GM19395 (cell line): ENCODE results near the gene KLHL10.
"Not testable (repeated sequence)": the region's sequence is repeated elsewhere in the genome, so short reads cannot be mapped to it uniquely, and the experiment has no call there.

Experiments
- ATAC-seq: cut with Tn5 transposase; IDR thresholded peaks from one replicate; pipeline ENCODE4 v1.9.1; 2021; ENCODE audit warnings: mild to moderate bottlenecking, moderate library complexity; ENCODE audit not compliant: unreplicated experiment

KLHL10 gene

DNA sequence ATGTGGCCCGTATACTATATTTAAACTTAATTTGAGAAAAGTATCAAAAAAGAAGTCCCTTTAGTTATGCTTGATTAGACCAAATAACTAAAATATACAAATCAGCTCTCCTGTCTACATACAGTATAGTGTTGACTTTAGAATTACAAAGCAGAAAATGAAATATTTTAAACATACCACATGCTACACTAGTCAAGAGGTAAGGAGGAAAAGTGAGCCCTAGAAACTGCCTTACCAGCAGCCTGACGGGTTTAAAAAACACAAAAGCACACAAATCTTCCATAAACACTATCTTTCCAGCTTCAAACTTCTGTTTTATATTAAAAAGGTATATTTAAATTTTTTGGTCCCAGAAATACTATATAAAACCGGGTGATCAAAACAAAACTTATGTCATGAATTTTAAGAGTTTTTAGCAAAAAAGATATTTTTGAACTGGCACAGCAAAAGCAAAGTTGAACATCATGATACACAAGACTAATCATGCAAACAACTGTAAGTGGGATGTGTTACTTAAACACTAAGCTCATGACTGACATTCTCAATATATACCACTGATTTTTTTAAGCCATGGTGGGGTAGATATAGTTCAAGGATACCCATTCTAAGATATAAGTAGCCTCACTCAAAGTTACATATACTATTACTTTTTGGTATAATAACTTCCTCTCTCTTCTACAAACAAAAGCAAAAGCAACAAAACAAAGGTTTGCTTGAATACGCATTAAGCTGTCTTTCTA is 11.8 kb downstream of the KLHL10 start:
- ATAC-seq, result no peak

DNA sequence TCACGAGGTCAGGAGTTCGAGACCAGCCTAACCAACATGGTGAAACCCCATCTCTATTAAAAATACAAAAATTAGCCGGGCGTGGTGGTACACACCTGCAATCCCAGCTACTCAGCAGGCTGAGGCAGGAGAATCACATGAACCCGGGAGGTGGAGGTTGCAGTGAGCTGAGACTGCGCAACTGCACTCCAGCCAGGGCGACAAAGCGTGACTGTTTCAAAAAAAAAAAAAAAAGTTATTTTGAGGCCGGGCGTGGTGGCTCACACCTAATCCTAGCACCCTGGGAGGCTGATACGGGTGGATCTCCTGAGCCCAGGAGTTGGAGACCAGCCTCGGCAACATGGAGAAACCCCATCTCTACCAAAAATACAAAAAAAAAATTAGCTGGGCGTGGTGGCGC is 13.8 kb downstream of the KLHL10 start:
- not testable (repeated sequence) for ATAC-seq

DNA sequence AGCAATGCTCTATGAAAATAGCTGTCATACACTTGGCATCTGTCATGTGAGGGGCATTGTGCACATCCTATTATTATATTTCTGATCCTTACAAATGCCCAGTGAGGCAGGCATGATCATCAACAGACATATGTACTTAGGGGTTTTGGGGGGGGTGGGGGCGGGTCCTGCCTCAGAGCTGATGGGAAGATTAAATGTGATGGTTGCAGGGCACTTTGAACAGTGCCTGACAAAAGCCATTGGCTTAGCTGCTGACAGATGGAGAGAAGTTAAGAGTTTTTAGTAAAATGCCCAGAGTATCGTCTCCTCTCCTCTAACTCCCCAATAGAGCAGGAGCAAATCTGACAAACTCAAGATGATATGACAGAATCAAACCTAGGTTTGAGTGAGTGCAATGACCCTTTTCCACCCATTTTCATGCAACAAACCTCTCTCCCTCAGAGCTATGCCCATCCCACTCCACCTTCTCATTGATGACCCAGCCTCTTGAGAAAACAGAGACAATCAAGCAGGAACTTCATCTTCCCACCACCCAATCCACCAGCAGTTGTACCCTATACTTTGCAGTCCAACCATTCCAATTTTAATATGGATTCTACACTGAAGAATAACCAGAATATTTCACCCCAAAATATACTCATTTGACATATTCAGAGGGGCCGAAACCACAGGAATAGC is 22.8 kb downstream of the KLHL10 start:
- no peak for ATAC-seq

DNA sequence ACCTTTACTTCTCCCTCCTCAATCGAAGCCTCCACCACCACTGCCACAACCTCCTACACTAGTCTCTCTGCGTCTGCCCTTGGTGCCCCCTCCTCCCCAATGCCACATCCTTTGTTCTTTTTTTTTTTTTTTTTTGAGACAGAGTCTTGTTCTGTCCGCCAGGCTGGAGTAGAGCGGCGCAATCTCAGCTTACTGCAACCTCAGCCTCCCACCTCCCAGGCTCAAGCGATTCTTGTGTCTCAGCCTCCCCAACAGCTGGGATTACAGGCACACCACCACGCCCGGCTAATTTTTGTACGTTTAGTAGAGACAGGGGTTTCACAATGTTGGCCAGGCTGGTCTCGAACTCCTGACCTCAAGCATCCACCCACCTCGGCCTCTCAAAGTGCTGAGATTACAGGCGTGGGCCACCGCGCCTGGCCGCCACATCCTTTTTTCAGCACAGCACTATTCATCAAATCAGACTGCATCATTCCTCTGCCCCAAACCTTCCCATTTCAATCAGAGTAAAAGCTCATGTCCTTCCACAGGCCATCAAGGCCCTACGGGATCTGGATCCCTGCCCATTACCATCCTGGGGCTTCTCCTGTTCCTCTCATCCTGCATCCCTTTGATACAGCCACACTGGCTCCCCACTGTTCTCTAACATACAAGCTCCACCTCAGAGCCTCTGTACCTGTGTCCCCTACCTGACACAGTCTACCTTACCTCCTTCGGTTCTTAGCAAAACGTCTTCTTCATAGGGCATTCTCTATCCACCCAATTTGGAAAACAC is 25.6 kb downstream of the KLHL10 start:
- no peak for ATAC-seq

DNA sequence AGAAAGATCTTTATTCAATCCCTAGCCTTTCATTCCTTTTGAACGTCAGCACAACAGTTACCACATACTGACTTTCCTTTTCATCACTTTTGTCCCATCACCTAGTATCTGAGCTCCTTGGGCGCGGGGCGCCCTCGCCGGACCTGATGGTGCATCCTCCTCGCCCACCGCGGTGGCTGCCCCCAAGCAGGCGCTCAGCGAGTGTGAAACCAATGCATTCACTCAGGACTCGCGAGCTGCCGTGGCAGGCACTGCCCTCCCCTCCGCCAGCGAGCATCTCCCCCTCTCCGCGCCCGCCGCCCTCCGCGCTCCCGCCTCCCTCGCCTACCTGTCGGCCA is 26.8 kb downstream of the KLHL10 start:
- ATAC-seq, result no peak

DNA sequence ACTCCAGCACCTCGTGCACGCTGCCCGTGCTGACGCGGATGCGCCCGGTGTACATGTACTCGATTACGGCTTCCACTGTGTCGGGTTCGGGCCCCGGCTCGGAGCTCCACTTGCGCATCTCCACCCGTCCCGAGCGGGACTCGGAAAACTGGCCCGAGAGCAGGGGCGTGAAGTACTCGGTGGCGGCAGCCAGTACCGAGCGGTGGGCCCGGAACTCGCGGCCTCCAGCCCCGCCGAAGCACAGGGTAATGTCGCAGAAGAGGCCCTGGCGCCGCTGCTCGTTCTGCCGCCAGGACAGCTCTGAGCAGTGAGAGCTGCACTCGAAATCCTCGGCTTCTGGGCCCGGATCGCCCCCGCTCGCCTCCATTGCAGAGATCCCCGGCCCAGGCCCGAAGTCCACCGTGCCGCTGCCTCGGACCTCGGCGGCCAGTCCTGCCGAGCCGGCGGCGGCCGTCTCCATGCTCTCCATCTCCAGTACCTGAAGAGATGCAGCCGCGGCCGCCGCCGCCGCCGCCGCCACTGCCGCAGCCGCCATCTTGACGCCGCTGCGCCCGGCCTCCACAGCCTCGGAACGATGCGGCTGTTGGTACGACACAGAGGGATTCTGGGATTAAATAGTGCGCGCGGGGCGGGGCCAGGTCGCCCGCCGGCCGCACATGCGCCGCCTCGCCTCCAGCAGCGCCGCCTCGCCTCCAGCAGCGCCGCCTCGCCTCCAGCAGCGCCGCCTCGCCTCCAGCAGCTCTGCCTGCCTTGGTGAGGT is 27.4 kb downstream of the KLHL10 start, which contains the start of gene KLHL11:
KLHL11 (minus strand) TSS at position 588 of the 760 bp plus-strand sequence; CDS start at position 535, 53 bp downstream.
- peak; percentile 84 for ATAC-seq

DNA sequence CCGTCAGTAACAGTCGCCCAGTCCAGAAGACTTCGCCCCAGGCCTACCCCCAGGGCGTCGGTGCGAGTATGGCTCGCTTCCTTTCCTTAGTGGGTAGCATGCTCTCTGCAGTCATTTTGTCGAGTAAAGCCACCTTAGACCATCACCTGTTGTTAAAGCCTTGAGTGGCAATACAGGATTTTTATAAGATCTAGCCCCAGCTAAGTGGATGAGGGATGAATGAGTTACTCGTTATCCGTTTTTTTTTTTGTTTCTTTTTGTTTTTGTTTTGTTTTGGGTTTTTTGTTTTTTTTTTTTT is 27.9 kb downstream of the KLHL10 start:
- peak; percentile 6 for ATAC-seq

DNA sequence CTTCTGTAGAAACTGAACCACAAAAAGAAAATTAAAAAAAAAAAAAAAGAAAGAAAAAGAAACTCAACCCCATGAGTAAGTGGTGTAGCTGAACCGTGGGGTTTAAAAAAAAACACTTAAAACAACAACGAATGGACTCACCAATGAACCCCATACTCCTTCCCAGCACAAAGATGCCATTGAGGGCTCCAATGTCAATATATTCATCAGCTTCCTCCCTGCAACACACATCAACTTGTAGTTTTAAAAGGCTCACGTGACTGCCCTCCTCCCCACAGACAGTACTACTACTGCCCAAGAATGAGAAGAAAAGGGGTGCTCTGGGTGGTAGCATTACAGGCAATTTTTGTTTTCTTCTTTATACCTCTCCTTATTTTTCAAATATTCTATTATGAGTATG is 30.9 kb downstream of the KLHL10 start:
- no peak for ATAC-seq

DNA sequence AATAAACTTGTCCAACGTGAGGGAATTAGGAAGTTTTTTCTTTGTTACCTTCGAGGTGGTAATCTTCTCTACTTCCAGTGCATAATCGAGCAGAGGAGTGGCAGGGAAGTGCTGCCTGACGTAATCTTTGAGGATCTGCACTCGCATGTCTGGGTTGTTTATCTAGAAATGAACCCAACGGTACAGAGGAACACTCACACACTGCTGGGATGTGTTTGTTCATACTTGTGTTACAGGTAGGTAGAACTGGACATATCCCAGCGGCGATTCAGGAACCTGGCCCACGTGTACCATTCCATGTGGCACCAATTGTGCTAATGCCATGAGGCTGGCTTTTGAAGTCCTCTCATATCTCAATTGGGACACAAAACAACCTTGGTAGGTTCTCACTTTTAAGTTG is 31.8 kb downstream of the KLHL10 start:
- ATAC-seq, result no peak

DNA sequence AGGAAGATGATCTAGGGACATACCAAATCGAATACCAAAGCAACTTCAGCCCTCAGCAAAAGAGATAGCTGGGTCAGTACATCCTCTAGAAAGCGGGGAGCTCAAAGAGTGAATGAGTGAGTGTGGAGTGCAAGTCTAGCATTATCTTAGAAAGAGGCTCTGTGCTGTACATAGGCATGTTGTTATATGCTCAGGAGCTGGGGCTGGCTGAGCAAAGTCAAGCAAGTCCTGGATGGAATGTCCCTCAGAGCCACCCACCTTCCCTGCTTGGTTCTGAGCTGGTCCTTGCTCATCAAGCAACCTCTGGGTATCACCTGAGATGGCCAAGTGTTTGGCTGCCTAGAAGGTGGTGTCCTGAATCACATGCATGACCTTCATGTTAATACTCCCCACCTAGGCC is 32.5 kb downstream of the KLHL10 start:
- no peak for ATAC-seq

DNA sequence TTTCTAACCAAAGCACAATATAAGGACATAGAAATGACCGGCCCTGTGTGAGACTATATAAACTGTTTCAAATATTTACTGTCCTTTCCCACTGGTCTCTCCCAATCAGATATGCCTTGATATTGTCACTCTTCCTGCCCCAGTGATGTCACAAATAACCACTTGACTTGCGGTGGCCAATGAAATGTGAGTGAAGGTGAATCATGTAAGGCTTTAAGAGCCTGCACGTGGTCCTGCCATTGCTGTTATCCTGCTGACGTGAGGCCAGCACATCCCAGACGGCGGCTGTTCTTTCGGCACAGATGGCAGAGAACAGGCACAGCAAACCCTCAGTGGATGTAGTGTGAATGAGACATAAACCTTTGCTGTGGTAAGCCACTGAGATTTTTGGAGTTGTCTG is 33.0 kb downstream of the KLHL10 start:
- no peak for ATAC-seq

DNA sequence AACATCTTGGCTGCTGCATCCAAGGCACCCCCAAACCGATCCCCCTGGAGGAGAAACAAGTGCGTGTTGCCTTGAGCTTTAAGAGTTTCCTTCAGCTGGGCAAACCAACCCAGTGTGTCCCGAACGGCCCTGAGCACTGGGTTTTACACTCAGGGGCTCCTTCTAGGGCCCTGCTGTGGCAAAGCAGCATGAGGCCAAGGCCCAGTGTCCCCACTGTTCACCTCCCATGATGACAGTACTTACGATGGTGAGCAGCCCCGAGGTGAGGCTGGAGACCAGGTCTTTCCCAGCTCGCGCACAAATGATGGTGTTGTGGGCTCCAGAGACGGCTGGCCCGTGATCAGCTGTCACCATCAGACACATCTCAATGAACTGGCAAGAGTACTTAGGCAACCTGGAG is 34.2 kb downstream of the KLHL10 start:
- ATAC-seq, result no peak

DNA sequence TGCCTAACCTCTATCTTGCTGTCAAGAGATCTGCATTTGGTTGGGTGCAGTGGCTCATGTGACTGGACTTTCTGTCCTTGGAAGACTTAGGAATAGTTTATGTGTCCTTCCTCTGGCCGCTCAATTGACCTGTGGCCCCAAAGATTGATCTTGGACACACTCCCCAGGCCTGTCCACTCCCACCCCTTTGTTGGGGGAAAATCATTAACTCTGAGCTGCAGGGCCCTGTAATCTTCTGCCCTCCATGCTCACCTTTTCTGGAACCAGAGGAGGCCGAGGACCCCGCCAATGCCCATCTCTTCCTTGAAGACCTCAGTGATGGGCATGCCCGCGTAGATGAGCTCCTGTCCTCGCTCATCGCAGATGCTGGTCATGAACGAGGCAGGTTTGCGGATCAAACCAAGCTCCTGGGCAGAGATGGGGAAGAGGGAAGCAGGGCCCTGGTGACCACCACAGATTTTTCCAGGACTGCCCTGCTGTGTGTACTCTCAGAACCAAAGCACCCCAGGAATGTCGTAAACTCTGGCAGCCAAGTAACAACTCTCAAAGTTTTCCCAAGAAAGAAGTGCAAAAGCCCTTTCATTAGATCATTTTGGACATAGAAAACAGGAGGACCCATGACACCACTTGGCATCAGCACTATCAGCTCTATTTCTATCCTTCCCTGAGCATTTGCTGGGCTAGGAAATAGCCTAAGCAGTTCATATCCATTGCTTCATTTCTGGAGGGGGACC is 36.1 kb downstream of the KLHL10 start:
- no peak for ATAC-seq

DNA sequence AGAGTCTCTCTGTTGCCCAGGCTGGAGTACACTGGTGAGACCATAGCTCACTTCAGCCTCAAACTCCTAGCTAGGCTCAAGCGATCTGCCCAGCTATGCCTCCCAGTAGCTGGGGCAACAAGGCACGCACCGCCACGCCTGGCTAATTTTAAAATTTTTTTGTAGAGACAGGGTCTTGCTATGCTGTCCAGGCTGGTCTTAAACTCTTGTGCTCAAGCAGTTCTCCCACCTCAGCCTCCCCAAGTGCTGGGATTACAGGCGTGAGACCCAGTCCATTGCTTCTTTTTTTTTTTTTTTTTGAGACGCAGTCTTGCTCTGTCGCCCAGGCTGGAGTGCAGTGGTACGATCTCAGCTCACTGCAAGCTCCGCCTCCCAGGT is 36.7 kb downstream of the KLHL10 start:
- ATAC-seq, result not testable (repeated sequence)

DNA sequence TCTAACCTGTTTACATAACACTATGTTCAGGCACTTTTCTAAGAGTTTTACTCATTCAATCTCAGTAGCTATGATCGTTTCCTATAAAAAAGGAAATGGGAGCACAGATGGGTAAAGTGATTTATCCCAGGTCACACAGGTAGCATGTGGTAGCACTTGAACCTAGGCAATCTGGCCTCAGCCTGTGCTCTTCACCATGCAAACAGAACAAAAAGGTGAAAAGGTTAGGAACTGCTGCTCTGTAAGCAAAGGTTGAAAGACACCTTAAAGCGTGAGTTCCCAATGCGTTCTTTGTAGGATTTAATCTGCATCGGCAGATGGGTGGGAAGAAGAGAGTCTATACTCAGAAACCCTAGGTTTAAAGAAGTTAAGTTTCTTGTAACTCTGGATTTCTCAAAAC is 42.5 kb downstream of the KLHL10 start:
- no peak for ATAC-seq

DNA sequence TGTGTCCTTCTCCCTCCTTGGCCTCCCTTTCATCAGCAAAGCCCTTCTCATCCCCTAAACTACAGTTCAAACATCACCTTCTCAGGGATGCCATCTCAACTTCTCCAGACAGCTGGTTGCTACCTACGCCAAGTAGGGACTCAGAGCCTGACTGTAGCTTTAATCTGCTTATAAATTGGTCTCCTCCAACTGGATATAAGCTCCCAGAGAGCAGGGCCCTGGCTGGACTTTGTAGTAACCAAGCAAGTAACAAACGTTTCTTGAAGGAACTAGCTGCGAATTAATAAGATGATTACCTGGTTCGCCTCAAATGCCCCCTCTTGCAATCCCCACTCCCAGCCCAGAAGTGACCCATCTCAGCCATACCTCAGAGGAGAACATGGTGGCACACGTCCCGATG is 45.1 kb downstream of the KLHL10 start:
- ATAC-seq, result no peak

DNA sequence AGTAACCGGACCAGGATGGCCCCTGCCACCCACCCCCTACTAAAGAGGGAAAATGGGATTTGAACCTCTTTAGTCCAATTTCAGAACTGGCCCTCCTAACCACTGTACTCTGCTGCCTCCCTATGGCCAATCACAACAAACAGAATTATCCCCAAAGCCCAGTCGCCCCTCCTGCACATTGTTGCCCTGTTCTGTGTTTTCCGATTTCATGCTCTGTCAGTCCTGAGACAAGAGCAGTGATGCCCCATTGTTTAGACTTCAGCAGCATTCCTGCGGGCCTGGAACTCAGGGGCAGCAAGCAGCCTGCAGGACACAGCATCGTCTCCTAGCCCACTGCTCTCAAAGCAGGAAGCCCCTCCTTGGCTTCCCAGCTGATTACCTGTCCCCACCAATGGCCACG is 48.1 kb downstream of the KLHL10 start:
- no peak for ATAC-seq

DNA sequence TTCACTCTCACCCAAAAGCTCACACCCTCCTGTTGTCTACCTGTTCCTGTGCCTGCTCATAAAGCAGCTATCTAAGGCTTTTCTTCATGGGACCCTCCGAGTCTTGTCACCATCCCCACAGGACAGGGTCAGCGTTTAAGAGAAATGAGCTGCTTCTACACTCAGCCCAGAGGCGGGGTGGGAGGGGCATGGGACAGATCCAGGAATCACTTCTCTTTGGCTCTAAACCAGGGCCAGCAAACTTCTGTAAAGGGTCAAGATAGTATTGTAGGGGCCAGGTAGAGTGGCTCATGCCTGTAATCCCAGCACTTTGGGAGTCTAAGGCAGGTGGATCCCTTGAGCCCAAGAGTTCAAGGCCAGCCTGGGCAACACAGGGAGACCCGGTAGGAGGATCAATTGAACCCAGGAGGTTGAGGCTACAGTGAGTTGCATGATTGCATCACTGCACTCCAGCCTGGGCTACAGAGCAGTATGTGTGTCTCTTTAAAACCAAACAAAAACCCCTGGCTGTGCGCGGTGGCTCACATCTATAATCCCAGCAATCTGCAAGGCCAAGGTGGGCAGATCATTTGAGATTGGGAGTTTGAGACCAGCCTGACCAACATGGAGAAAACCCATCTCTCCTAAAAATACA is 50.8 kb downstream of the KLHL10 start:
- ATAC-seq, result no peak

DNA sequence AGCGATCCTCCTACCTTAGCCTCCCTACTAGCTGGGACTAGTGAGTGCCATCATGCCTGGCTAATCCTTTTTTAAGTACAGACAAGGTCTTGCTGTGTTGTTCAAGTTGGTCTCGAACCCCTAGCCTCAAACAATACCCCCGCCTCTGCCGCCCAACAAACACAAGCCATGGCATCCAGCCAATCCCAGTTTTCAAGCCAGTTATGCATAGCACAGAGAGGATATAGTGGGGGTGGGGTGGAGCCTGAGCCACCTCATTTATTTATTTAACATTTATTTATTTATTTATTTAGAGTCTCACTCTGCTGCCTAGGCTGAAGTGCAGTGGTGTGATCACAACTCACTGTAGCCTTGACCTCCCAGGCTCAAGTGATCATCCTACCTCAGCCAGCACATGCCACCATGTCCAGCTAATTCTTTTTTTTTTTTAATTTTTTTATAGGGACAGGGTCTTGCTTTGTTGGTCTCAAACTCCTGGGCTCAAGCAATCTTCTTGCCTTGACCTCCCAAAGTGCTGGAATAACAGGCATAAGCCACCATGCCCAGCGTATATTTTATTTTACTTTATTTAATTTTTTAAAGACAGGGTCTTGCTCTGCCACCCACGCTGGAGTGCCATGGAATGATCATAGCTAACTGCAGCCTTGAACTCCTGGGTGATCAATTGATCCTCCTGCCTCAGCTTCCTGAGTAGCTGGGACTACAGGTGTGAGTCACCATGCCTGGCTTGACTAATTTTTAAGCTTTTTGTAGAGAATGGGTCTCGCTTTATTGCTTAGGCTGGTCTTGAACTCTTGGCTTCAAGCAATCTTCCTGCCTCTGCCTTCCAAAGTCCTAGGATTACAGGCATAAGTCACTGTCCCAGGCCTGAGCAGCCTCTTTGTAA is 53.8 kb downstream of the KLHL10 start:
- ATAC-seq, result no peak
